Activated effector memory CD4-positive, alpha-beta T cell treated with anti-CD3 and anti-CD28 coated beads, Interleukin-2, amount 50 U/mL, for 16 hours (primary cell): ENCODE measurements around the gene ANAPC13.

Experiments used
- DNase-seq: peaks from one replicate; pipeline ENCODE4 v3.0.0-alpha.2; 2020

ANAPC13 gene

DNA sequence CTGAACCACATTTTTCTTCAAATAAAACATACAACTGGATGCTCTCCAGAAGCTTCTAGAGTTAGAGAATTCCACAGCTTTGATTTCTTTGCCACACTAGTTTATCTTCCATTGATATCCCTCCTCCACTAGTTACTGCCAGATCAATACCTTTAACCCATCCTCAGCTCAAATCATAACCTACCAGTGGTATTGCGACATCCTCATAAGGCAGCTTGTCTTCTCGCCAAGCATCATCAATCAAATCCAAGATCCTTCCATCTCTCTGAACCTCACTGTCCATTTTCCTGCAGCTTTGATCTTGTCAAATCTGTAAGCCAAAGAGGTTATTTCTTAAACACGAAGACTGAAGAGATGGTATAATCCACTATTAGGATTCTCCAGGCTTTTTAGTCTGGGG is 3.2 kb downstream of the ANAPC13 start:
- no peak for DNase-seq

DNA sequence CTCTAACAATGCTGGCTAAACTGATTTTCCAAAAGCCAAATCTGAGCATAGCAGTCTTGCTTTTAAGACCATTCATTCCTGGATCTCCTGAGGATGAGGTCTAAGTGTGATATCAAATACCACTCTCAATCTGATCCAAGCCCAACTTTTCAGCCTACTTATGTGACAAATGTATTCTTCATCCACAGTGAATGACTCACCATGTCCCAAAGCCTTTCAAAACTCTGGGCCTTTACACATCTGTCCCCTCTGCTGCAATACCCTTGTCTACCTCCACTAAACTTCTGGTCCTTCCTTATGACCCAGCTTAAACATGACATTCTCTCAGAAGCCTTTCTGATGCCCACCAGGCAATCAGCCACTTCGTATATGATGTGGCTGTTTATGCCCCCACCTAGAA is 4.6 kb downstream of the ANAPC13 start:
- no peak for DNase-seq

DNA sequence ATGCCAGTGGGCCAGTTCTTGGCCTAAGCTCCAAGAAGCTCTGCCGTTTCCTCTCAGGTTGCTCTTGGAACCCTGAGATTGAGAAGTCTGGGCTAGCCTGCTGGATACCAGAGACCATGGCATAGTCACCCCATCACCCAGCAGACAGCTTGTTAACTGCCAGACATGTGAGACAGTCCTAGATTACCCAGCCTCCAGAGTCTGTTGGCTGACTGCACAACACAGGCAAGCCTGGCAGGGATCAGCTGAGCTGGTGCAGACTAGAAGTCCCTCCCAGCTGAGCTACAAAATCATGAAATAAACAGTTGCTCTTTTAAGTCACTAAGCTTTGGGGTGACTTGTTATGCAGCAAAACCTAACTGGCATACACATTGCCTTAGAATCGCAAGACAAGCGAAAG is 5.2 kb downstream of the ANAPC13 start:
- no peak for DNase-seq

DNA sequence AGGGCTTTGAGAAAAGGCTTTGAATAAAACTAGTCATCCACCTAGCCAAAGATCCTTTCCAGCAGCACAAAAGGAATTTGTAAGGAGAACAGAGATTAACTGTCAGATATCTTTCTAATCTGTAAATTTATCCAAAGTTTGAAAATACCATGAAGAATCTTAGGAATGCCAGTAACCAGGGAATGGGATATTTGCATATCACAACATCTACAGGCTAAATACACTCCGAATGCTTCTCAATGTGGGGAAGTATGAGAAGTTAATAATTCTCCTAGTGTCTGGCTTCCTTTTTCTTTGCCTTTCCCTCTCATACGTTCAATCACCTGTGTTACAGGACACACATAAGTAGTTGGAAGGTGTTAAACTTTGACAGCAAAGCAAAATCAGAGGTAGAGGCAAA is 7.8 kb downstream of the ANAPC13 start:
- no peak for DNase-seq

DNA sequence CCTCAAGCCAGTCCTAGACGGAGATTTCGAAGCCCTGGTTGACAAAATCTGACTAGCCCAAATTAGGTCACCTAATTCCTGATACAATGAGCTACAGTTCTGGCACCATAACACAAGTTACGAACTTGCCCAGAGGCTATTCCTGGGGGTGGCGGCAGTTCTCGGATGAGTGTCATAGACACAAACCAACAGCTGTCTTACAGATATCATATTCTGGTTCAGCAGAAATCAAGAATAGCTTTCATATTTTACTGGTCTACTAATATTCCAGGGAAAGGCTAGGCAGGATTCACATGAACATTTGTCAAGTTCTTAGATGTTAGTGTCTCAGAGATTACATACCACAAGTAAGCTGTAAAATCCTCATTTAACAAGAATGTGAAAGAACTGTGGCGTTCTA is 8.8 kb downstream of the ANAPC13 start:
- no peak for DNase-seq

DNA sequence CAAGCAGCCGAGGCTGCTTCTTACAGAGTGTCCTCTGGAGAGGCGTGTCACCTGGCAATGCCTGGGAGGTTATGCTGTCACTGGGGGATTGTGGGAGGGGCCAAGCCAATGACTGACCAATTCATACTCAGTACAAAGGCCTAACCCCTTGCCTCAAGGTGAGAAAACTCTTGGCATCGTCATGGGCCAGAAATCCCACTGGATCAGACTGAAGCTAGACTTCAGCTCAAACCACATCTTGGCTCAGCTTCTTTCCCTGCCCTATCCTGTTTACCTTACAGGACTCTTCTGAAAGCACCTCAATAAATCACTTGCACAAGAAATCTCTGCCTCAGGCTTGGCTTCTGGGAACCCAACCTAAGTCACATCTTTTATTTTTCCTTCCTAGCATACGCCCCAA is 9.5 kb downstream of the ANAPC13 start:
- DNase-seq, result no peak

DNA sequence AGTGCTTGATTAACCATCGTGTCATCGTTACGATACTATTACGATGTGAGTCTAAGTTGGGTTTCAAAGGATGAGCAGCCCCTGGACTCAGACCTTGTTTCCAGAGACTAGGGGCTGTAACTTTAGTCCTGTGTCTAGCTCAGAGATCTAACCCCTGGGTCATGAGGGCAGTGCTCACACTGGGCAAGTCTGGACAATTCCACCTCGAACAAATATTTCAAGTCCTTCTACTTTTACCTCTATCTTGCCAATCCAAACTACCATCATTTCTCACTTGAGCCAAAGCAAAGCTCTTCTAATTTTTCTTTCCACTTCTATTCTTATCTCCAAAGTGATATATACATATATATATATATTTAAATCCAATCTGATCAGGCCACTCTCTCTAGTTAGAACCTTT is 10.8 kb downstream of the ANAPC13 start:
- no peak for DNase-seq

DNA sequence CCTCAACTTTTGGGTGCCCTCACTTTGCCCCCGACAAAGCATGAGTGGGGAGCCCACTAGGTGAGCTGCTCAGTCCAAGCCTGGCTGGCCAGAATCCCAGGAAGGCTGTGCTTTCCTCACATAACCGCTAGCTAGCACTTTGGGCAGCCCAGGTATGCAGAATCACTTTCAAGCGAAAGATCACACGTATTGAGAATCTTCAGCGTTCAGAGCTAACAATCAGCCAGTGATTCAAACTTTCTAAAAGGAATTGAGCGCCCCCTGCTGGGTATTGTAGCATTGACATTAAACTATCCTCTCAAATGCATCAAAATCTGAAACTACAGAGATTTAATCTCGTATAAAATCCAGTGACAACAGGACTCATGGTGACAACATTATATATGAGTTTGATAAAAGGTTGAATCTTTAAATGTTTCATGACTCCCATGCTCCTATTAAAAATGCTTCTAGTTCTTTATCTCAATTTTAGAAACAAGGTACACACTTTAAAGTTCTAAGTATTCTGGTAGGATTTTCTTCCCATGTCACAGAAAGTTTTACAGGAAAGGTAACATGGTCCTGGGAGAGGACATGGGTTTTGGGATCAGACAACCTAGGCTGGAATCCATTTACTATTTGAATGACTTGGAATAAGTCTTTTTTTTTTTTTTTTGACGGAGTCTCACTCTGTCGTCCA is 11.8 kb downstream of the ANAPC13 start:
- peak; percentile 88 for DNase-seq

DNA sequence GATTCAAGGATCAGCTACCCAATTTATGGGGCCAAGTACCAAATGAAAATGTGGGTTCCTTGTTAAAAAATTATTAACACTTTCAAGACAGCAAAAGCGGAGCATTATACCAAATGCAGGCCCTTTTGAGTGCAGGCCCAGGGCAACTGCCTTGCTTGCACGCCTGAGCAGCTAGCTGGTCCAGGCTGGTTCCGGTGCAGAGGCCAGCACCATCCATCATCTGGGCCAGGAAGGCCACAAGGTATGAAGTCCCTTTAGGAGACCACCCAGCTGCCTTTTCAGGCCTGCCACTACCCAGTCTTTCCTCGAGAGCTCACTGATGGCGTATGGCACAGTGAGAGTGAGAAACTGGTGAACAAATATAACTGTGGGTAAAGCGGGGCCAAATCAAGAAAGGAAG is 13.0 kb downstream of the ANAPC13 start:
- no peak for DNase-seq

DNA sequence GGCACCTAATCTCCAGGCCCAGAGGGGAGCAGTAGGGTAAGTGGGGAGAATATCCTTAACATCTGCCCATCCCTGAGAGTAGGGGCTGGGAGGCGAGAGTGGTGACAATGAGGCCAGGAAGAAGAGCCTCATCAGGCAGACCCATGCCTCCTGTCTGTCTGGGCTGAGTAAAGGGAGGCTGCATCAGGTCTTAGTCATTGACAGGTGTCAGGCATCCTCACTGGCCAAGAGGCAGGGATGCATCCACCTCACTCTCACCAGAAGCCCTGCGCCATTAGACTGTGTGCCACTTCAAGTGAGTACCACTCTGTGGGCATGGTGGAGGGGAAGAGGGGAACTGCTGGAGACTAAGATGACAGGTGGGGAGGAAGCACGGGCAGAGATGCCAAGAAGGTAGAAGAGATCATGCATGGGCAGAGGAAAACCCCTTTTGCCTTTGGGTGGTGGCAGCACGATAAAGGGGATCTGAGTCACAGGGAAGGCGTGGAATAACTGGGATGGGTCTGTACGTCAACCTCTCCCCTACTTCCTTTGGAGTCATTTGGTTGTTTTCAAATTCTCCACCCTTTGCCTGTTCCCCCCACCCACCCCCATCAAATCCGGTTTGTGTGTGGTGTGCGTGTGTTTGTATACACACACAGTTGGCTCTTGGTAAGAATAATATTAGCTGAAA is 14.1 kb downstream of the ANAPC13 start:
- DNase-seq, result no peak

DNA sequence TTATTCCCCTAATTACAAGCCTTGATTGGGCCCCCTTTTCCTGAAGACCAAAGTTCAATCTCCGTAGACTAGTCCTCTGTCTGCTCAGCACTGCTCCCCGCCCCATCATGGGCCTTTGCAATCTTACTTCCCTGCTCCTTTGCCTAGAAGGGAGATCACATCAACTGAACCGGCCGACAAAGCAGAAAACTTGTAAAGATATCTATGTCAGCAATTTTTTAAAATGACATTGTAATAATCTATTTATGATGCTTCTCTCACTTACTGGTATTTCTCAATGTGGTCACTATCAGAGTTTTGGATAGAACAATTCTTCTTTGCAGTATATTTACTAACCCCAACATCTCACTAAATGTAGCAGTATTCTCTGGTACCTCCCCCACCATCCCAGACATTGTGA is 17.3 kb downstream of the ANAPC13 start:
- DNase-seq, result no peak

DNA sequence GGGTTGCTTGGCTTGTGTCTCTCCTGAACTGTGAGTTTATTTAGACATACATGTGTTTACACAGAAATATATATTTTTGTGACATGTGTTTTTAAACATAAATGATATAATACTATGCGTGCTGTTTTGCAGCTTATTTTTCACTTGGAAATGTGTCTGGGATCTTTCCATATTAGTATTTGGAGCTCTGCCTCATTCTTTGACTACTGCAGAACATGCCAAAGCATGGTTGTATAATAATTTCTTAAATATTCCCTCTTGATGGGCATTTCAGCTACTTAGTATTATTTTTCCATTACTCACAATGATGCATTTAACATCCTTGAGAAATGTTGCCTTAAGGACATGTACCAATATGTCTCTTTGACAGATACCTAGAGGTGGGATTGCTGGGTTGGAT is 19.5 kb downstream of the ANAPC13 start:
- DNase-seq, result no peak

DNA sequence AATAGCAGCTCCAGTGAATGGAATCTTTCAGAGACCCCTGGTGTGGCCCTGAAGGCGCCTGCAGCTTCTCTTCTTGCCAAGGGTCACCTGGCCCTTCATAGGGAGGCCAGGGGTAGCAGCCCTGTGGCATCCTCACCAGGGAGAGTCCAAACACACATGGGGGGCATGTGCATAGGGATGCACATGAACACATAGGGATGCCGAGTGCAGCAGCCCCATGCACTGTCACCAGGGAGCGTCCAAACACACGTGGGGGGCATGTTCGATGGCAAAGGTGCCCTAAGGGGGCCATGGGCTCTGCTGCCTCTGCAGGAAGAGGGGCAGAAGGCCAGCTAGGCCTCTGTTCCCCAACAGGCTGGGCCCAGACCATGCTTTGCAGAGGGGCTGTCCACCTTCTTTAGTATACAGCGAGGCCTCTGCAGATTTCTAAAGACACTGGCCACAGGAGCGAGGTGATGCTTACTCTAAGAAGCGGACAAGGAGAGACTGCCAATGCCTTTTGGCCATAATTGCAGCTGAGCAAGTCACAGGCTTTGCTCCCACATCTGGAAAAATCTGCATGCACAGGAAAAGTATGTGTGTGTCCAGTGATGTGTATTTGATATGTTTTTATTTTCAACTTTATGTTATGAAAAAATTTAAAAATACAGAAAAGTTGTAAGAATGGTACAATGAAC is 21.0 kb downstream of the ANAPC13 start:
- DNase-seq, result no peak

DNA sequence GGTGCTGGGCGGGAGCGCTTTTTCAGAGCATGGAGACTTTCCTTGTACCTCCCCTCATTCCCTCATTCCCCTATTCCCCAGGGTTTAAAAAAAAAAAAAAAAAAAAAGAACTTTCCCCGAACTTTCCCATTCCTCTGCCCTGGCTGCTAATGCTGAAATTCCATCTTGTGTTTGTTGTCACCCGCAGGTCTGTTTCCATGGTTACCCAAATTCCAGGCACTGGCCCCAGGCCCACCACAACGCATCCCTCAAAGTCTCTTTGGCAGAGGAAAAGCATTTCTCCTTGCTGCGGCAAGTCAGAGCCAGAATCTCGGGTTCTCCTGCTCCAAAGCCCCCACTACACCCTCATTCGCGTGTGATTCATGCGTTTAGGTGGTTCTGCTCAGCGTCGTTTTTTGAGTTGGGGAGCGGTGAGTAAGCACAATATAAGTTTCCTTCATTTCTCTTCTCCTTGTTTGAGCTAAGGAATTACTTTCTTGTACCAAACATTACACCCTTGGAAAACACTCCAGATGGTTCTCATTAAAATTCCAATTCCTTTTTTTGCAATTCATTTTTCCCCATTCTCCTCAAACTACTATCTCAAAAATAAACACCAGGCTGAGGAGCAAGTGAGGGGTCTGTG is 21.6 kb downstream of the ANAPC13 start:
- no peak for DNase-seq

DNA sequence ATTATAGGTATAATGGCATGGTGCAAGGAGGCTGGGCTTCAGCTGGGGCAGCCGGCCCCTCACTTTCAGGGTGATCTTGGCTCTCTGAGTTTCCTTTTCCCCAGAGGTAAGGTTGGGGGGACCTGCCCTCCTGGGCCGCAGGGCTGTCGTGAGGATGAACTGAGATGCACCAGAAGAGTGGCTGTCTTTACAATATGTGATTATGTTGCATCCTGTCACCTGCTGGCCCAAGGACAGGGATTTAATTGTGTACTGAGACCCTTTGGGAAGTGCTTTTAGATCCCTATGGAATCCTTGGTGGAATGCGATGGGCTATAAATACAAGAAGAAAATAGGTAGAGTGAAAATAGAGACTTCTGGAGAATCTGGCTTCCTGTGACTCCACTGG is 22.1 kb downstream of the ANAPC13 start:
- DNase-seq, result no peak

DNA sequence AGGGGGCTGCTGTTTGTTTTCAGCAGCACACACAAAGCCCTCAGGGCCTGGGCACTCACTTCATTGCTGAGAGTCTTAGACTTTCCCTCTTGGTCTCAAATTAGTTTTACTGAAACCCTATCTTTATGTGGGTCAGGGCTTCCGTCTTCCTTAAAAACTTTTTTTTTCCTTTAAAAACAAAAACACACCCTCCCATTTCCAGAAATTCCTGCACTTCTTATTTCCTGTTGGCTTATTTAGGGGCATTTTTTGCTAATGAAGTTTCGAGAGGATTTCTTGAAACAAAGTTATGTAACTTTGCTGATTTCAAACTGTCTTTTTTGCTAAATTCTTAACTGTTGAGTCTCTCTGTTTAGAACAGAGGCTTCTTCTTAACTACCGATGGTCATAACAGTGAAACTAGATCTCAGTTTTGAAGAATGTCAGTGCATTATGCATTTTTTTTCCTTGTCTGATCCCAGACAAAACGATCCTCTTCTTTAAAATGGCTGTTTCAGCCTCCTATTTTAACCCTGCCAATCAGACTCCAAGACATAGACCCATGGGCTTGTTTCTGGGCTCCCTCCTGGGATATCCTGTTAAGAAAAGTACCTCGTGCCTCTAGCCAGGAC is 23.3 kb downstream of the ANAPC13 start:
- DNase-seq, result no peak

DNA sequence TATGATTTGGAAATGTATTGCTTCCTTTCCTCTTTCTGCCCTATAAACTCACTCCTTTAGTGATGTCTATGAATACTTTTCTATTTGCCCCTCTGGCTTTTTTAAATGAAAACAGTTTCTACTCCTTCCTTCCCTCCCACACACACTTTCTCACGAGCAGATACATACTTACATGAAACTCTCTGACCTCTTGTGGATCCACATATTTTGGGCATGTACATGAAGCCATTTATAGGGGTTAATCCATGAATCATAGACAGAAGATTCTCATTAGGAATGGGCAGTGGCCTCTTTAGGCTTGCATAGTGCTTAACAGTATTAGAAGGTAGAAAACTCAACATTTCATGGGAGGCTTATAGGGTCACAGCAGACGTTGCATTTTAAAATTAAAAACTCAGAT is 24.8 kb downstream of the ANAPC13 start:
- no peak for DNase-seq

DNA sequence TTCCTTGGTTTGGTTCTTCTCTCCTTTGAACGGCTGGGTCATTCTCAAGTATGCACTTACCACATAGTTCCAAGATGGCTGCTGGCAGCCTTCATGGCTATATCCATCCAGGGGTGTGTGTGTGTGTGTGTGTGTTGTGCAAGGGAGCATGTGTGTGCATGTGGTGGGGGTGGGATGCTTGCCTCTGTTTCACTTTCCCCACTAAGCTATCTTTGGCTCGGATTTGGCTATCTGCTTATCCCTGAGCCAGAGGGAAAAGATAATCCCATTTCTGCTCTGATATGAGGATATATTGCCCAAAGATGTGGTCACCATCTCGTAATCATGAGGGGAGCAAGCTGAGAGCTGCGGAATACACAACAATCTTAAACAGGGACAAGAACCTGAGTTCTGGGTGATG is 26.2 kb downstream of the ANAPC13 start:
- no peak for DNase-seq

DNA sequence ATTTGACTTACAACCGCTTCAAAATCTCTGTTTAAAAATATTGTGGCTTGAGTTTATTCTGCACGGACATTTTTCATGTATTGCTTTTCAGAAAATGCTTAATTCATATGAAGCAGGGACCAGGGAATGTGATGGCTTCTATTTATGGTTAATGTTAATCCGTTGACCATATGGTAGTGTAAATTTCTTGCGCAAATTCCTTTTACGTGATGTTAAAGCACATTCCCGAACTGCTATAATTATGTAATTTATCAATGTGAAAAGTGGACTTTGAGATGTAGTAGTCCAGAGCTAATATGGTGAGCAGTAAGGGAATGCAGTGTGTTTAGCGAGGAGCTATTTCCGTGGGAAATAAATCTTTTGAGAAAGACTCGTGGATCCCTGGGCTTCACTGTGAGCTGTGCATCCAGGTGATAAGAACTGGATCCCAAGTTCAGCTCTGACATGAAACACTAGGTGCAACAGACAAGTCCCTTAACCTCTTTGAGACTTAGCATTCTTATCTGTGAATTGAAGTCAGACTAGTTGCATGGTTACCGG is 27.3 kb downstream of the ANAPC13 start:
- no peak for DNase-seq

DNA sequence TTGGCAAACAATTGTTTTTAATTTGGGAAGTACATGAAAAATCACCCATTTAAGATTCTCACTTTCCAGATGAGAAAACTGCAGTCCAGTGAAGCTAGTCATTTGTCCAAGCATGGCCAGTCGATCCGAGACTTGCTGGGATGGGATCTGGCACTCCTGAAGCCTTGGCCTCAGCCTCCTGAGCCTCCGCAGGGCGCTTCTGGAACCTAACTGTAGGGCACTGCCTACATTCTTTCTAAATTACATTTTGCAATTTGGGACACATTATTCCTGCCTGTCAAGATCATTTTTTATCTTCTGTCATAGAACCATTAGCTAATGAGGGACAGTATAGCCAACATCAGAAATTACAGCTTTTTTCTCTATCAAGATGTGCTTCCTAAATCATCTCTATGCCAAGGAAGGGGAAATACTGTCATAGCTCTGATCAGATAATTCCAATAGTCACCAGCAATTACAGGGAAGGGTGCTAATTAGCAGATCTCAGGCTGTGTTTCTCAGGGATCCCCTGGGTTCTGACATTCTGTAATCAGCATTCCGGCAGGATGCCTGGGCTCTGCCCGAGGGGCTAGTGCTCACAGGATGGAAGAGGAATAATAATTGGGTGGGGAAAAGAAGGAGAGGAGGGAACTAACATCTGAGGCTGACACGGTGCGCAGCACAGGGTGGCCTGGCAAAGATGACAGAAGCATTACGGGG is 28.3 kb downstream of the ANAPC13 start:
- DNase-seq, result no peak

DNA sequence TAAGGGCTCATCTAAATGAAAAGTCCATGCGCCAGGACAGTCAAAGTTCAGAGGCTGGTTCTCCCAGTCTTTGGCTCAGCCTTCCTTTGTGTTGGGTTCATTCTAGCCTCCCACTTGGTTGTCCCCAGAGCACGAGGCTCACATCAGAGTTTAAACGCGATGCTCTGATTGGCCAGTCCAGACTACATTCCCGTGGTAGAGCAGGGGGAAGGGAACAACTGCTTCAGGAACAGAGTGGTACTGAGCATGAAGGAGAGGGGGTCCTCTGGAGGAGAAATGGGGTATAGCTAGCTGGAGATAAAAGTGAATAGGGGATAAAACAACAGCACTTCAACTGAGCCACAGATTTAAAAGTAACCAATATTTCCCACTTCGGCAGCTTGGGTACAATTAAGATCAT is 32.2 kb downstream of the ANAPC13 start:
- DNase-seq, result no peak

DNA sequence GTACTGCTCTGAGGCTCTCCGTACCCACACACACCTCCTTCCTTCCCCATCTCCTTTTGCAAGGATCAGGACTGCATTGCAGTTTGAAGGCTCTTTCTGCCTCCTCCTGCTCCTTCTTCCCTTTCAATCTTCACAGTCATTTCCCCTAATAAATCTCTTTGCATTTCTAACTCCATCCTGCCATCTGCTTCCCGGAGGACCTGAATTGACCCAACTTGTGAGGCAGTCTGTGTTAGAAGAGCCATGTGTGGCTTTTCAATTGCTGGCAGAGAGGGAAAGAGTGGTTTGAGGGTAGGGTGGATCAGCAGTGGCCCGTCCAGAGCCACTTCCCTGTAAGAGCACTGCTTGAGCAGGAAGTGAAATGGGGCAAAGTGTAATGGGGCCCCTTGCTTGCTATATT is 35.8 kb downstream of the ANAPC13 start:
- DNase-seq, result no peak

DNA sequence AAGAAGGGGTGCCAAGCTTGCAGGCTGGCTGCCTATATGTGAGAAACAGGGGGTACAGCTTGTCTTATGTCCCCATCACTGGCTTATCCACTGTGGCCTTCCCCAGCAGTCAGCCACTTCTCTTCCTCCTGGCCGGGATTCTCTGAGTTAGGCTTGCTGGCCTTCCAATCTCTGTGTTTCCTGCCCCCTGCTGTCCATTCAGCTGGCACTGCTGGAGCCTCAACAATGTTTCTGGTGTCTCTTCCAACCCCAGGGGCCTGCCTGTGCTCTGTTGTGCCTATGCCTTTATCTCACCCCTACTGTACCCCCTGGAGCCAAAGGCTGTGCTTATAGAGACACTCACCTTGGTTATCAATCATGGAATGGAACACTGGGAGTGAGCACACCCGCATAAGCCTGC is 36.5 kb downstream of the ANAPC13 start:
- no peak for DNase-seq
